HG03457 (cell line): Measurements from ENCODE around the gene C1D.
"Not testable (repeated sequence)": the region's sequence is repeated elsewhere in the genome, so short reads cannot be mapped to it uniquely, and the experiment has no call there.

ENCODE experiments used
- ATAC-seq: cut with Tn5 transposase; IDR thresholded peaks from one replicate; pipeline ENCODE4 v1.9.1; 2021; ENCODE audit warnings: moderate number of reproducible peaks; ENCODE audit not compliant: unreplicated experiment

C1D gene, protein sequence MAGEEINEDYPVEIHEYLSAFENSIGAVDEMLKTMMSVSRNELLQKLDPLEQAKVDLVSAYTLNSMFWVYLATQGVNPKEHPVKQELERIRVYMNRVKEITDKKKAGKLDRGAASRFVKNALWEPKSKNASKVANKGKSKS

DNA sequence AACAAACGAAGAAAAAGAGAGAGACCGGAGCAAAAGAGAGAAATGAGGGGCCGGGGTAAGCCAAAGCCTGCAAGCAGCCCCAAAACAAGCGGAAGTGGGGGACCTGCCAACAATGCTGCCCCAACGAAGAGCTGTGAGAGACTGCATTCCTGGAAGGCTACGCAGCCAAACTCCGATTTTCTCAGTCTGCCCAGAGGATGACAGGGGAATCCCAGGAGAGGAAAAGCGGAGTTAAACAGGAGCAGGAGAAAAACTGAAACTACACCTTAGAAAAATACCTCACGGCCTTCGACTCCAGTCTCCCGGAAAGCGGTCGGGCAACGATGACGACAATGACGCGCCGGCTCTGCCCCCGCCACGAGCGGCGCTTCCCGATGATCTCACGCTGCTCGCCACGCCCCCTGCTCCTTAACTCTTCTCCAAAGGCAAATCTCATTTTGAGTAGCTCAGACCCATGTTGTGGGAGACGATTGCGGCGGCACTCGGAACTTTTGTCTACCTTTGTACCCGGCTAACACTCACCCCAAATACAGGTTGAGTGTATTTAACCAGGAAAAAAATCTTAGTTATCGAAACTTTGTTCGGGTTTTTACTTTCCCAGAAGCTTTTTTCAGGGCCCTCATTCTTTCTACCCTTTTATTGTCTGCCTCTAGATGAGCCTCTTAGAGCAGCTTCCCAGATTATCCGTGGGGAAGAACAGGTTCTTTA, at the start of gene C1D:
TSS of gene C1D (minus strand) at position 325 of the 708 bp plus-strand sequence. CDS start 15,694 bp downstream, outside the sequence.
- ATAC-seq = peak; percentile 88

DNA sequence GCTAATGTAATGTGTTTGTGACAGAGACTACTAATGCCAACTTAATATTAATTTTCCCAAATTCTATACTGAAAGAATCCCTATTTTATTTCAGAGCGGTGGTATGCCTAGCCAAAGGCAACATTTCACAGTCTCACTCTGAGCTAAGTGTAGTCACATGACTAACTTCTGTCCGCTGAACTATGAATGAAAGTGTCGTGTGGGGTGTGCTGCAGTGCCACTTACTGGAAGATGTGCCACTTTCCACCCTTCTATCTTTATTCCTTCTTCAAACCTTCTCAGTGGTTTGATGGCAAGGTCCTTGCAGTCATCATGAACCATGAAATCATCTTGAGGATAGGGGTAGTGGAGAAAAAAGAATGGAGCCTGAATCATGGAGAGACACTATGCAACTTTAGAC, 47.3 kb upstream of the C1D start:
- no peak for ATAC-seq

DNA sequence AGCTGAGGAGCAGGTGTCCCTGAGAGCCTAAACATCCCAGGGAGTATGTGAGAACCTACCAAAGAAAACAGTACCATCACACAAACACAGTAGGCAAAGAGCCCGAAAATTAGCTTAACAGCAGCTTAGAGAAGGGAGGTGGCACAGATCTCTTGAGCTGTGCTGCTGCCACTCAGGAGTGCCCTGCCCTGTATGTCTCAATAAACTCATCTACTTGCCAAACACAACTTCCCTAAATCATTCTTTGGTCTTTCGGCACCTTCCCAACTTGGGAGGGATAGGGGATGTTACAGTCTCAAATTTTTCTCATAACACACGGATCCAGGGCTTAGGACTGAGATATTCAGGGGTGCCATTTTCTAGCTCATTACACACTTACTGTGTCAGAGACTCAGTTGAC, 45.3 kb upstream of the C1D start:
- no peak for ATAC-seq

DNA sequence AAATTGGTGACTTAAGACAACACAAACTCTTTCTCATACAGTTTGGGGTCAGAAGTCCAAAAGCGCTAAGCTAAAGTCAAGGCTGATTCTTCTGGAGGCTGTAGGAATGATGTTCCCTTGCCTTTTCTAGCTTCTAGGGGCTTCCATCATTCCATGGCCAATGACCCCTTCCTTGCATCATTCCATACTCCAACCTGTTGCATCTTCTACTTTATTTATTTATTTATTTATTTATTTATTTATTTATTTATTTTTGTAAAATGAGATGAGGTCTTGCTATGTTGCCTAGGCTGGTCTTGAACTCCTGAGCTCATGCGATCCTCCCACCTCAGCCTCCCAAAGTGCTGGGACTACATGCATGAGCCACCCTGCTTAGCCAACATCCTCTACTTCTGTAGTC, 44.7 kb upstream of the C1D start:
- ATAC-seq = no peak

DNA sequence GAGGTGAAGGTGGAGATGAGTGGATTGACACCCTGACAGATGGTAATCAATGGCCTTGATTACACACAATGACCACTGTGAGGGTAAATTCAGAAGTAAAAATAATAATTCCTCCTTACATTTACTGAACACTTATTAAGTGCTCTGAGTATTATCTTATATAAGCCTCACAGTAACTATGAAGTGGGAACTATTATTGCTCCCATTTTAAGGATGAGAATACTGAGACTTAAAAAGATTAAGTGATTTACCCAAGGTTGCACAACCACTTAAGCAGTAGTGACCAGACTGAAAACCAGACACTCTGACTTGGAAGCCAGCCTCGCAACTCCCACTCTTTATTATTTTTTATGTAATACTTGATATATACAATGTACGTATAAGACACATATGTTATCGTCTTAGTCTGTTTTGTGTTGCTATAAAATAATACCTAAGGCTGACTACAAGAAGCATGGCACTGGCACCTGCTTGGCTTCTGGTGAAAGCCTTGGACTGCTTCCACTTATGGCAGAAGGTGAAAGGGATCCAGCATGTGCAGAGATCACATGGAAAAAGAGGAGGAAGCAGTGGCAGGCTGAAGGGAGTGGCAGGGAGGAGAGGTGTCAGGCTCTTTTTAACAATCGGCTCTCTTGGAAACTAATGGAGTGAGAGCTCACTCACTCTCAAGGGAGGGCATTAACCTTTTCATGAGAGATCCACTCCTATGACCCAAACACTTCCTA, 41.5 kb upstream of the C1D start:
- ATAC-seq = no peak

DNA sequence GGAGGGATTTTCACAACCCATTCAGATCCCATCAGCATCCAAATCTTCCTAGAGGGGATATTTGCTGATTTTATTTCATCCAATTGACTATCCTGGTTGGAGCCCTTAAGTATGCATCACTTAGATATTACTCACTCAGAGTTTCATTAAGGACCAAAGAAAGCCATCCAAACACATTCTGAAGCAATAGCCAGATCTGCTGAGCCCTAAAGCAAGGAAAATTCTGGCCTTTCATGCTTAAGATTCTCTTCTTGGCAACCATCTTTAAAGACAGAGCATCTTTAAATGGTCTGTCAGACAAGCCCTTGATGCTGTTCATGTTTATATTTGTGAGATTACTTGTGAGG, 40.9 kb upstream of the C1D start:
- no peak for ATAC-seq

DNA sequence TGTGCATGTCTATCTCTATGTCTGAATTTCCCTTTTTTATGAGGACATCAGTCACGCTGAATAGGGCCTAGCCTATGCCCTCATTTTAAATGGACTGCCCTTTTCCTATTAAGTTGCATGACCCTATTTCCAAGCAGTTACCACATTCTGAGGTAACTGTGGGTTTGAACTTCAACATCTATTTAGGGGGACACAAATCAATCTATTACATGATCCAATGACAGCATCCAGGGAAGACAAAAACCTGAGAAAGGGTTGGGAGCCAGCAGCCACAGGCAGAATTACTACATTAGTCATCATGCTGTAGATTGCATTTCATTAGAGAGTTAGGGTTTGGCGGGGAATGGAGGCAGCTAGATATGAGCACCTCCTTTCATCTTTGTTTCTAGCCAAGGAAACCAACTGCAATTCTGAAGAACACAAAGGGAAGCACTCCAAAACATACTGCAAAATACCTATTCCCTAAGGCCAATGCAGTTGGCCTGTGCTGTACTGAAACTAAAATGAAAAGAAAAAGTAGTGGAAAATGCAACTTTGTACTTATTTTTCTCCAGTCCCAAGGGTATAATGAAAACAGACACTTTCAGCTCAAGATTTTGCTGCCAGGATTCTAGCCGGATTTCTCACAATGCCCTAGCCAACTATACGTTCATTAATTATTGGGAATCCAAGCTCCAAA, 40.4 kb upstream of the C1D start:
- ATAC-seq = no peak

DNA sequence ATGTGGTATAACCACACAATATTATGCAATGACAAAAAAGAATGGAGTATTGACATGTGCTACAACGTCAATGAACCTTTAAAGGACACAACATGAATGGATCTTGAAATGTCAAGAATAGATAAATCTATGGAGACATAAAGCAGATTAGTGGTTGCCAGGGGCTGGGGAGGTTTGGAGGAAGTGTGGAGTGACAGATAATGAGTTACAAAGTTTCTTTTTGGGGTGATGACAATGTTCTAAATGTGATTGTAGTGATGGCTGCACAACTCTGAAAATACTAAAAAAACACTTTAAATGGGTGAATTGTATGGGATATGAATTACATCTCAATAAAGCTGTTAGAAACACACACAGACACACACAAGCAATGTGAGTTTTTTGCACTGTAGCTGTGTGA, 37.4 kb upstream of the C1D start:
- ATAC-seq = no peak

DNA sequence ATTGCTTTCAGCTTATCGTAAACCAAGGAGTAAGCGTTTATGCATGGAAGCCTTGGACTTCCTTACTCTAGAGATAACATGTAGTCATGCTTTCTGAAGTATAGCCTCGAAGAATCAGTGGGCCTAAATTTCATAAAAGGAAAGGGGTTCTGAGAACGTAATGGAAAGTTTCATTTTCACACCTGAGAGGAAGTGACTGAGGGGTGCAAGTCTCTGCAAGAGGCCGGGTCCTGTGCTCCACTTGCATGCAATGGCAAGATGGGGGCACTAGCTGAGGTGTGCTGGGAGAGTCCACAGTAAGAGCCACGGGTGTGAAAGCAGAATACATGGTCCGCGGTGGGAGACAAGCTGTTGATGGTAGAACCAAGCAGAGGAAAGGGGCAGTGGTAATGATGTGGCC, 36.5 kb upstream of the C1D start:
- ATAC-seq = no peak

DNA sequence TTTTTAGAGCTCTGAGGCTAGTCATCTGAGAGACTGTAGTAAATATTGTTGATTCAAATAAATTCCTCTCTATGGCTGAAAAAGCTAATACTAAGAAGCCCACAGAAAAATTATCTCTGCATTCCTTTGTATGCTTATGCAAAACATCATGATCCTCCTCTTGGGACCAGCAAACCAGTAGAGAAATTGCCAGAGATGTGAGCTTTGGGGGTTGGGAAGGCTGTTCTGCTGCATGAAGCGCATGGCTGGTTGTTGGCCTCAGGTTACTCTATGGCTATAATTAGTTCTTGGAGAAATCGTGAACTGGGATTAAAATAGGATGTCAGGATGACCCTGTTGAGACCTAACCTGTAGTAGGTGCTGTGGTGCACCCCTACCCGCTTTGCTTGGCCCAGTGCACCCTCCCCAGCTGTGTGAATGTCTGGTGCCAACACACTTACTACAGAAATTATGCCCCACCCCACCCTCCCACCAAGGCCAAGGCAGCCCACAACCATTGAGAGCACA, 35.5 kb upstream of the C1D start:
- ATAC-seq = no peak

DNA sequence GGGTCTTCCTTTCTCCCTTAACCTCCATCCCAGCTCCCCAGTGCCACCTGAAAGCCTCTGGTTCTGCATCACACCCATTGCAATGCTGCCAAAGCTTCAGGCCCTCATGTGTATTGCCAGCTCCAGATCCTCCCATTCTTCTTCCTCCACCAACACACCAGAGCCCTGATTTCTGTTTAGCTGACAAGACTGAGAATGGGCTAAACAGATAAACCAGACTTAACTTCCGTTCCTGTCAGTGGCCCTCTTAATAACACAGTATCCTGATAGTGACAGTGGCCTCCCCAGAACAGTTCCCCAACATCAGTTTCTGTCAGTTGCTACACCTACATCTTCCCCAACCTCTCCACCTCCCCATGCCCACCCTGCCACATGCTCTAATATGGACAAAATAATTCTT, 31.3 kb upstream of the C1D start:
- no peak for ATAC-seq

DNA sequence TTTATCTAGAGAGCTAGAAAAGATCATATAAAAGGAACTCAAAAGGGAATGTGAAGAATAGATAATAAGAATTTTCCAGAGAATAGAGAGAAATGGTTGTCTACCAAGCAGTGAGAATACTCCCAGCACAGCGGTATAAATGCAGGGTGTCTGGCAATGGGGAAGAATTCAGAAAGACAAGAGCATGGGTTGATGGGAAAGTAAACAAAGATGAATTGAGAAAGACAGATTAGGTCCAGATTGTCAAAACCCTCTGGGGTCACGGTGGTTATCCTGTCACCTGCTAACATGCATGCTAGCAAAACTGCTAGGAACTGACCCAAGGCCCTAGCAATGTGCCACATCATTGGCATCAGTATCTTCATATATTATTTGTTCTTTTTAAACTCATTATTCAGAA, 30.8 kb upstream of the C1D start:
- ATAC-seq = no peak

DNA sequence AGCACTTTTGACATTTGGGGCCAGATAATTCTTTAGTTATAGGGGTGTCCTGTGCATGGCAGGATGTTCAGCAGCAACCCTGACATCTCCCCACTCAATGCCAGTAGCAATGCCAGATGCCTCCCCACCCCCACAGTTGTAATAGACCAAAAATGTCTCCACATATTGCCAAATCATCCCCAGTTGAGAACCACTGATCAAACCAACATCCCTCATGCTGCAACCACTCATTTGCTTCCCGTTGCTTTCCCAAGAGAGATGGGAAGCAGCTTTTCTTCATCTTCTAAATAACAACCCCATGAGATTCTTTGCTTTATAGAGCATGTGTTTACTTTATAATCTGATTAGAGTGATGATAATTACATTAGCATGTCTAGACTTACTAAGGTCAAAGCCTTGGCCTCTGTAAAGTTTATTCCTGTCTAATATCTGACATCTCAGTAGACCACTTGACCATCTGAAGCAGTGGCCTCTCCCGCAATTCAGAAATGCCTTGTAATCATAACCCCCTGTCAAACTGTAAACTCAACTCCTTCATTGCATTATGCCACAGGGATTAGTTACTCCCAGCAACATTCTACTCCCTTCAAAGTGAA, 28.7 kb upstream of the C1D start:
- ATAC-seq = no peak

DNA sequence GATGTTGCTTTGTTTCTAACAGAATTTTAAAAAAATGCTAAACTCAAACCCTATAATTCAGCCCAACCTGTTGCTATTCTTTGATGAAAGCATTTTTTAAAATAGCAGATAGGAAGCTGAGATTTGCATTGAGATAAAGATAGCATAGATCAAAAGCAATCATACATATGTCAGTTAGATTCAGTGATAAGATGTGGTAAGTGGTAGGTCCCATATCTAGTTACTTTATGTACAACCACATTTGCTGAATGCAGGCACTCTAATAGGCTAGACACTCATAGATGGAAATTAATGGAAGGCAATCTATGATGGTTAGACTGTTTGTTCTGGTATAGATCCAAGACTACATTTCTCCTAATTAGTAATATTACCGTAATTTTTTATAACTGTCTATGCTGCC, 27.2 kb upstream of the C1D start:
- no peak for ATAC-seq

DNA sequence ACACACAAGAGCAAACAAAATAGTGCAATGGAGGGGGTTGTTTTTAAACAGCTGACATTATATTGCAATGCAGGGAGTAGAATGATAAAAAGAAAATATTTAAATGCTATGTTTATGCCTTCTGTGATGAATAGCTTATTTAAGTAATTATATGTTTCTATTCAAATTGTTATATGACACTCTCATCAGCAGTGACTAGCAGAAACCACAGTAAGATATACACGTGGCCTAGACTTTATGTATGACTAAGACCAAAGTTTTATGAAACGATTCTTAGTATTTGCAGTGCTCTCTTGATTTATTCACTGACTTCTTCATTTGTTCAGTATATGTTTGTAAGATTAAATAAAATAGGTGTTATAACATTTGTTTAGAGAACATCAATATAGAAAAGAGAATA, 26.1 kb upstream of the C1D start:
- ATAC-seq = no peak

DNA sequence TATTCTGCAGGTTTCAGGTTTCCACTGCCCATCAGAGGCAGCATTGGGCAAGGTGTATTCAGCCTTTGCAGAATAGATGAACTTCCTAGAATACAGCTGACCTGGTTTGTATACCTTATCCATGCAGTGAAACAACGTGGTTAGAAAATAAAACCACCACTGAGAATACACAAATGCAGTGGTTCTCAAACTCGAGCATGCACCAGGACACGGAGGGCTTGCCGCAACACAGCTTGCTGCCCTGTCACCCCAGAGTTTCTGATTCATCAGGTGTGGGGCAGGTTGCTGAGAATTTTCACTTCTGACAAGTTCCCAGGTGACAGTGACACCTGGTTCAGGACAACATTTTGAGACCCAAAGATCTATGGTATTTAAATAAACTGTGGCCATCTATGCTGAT, 23.4 kb upstream of the C1D start:
- ATAC-seq = no peak

DNA sequence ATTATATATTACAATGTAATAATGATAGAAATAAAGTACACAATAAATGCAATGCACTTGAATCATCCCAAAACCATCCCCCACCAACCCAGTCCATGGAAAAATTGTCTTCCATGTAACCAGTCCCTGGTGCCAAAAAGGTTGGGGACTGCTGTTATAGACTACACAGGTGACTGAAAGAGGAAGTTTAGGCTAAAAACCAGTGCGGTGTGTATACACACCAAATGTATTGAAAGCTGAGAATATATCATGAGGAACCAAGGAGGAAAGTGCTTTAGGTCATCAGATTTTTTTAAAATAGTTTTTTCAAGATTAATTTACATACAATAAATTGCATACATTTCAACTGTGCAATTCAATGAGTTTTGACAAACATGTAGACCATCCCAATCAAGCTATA, 20.5 kb upstream of the C1D start:
- ATAC-seq = no peak

DNA sequence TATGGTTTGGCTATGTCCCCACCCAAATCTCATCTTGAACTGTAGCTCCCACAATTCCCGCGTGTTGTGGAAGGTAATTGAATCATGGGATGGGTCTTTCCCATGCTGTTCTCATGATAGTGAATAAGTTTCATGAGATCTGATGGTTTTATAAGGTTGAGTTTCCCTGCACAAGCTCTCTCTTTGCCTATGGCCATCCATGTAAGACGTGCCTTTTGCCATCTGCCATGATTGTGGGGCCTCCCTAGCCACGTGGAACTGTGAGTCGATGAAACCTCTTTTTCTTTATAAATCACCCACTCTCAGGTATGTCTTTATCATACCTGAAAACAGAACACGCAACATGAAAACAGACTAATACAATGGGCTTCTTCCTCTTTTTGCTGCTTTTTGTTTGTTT, 11.2 kb upstream of the C1D start:
- no peak for ATAC-seq

DNA sequence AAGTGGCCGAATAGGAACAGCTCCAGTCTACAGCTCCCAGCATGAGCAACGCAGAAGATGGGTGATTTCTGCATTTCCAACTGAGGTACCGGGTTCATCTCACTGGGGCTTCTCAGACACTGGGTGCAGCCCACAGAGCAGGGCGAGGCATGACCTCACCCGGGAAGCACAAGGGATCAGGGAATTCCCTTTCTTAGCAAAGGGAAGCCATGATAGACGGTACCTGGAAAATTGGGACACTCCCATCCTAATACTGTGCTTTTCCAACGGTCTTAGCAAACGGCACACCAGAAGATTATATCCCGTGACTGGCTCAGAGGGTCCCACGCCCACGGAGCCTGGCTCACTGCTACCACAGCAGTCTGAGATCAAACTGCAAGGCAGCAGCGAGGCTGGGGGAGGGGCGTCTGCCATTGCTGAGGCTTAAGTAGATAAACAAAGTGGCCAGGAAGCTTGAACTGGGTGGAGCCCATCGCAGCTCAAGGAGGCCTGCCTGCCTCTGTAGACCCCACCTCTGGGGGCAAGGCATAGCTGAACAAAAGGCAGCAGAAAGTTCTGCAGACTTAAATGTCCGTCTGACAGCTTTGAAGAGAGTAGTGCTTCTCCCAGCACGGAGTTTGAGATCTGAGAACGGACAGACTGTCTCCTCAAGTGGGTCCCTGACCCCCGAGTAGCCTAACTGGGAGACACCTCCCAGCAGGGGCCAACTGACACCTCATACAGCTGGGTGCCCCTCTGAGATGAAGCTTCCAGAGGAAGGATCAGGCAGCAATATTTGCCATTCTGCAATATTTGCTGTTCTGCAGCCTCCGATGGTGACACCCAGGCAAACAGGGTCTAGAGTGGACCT, 1.2 kb upstream of the C1D start:
- not testable (repeated sequence) for ATAC-seq

DNA sequence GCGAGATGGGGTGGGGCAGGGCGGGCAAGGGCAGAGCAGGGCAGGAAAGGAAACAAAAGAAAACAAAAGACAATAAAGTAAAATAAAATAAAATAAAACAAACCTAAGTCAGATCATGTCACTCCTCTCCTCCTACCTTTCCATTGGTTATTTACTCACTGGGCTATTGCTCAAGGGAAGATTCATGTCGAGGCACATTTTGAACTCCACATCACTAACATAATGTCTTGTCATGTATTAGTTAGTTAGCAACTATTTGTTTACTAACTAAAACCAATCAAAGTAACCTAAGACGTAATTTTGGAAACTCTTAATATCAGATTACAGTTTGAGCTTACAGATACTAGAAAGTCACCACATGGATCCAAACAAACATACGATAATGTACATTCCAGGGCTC, 2.2 kb downstream of the C1D start:
- ATAC-seq = no peak
